GM23338 (cell line): ENCODE measurements around the gene CSPG4. TPM values are rescaled to one million over a fixed set of nuclear protein-coding genes. Genes with fewer than 3 reads are reported as not detected.

Source experiments
- ATAC-seq: fragments of 200-7000 bp; cut with Tn5 transposase; 3 replicates; pipeline ENCODE4 v1.9.1; 2020
- DNase-seq: peaks from one replicate; pipeline ENCODE4 v3.0.0-alpha.2; 2015; ENCODE audit warnings: low spot score
- H2AFZ ChIP-seq: fragments of 200-600 bp; sonication (generic); 2 replicates; pipeline ENCODE4 v1.8.0; 2016; ENCODE audit warnings: antibody characterized with exemption, mild to moderate bottlenecking, moderate library complexity
- H3F3A ChIP-seq: fragments of 200-600 bp; sonication (generic); replicated peaks from 2 replicates; pipeline ENCODE4 v1.8.0; 2017; ENCODE audit warnings: antibody characterized with exemption, mixed run types, low read depth
- H3K27ac ChIP-seq: fragments of 200-600 bp; sonication (generic); 2 replicates; pipeline ENCODE4 v1.6.1; 2016; ENCODE audit warnings: low read depth
- H3K27me3 ChIP-seq: fragments of 200-600 bp; sonication (generic); 2 replicates; pipeline ENCODE4 v1.8.0; 2016; ENCODE audit warnings: mild to moderate bottlenecking, mixed run types, moderate library complexity; ENCODE audit not compliant: insufficient read depth
- H3K36me3 ChIP-seq: fragments of 200-600 bp; sonication (generic); 2 replicates; pipeline ENCODE4 v1.8.0; 2016; ENCODE audit warnings: mild to moderate bottlenecking; ENCODE audit not compliant: insufficient read depth
- H3K4me1 ChIP-seq: fragments of 200-600 bp; sonication (generic); 2 replicates; pipeline ENCODE4 v1.8.0; 2016; ENCODE audit warnings: mild to moderate bottlenecking, moderate library complexity; ENCODE audit not compliant: insufficient read depth
- H3K4me2 ChIP-seq: fragments of 200-600 bp; sonication (generic); 2 replicates; pipeline ENCODE4 v1.7.1; 2017; ENCODE audit warnings: mixed run types
- H3K4me3 ChIP-seq: fragments of 200-600 bp; sonication (generic); 2 replicates; pipeline ENCODE4 v1.6.1; 2016; ENCODE audit warnings: mixed run types
- H3K79me2 ChIP-seq: fragments of 200-600 bp; sonication (generic); replicated peaks from 2 replicates; pipeline ENCODE4 v1.8.0; 2017; ENCODE audit warnings: mild to moderate bottlenecking; ENCODE audit not compliant: insufficient read depth
- H3K9me2 ChIP-seq: fragments of 200-600 bp; sonication (generic); 2 replicates; pipeline ENCODE4 v1.8.0; 2017; ENCODE audit not compliant: insufficient read depth
- H4K20me1 ChIP-seq: fragments of 200-600 bp; sonication (generic); replicated peaks from 2 replicates; pipeline ENCODE4 v1.8.0; 2017; ENCODE audit warnings: mild to moderate bottlenecking; ENCODE audit not compliant: insufficient read depth
- H3K27ac Mint-ChIP-seq: 2 replicates; pipeline ENCODE4 v1.8.0; 2020; ENCODE audit warnings: inconsistent platforms, mild to moderate bottlenecking, moderate library complexity, mixed read lengths
- H3K27me3 Mint-ChIP-seq: 3 replicates; pipeline ENCODE4 v1.8.0; 2022; ENCODE audit warnings: low read depth, mild to moderate bottlenecking, moderate library complexity, mixed read lengths, inconsistent platforms; ENCODE audit not compliant: insufficient read depth, poor library complexity
- H3K36me3 Mint-ChIP-seq: 3 replicates; pipeline ENCODE4 v1.8.0; 2021; ENCODE audit warnings: low read depth, mild to moderate bottlenecking, inconsistent platforms, moderate library complexity, mixed read lengths
- H3K4me1 Mint-ChIP-seq: 3 replicates; pipeline ENCODE4 v1.8.0; 2020; ENCODE audit warnings: mild to moderate bottlenecking, inconsistent platforms, mixed read lengths
- H3K4me3 Mint-ChIP-seq: 3 replicates; pipeline ENCODE4 v1.8.0; 2021; ENCODE audit warnings: moderate library complexity, mild to moderate bottlenecking, inconsistent platforms, mixed read lengths
- H3K9me3 Mint-ChIP-seq: 3 replicates; pipeline ENCODE4 v1.8.0; 2020; ENCODE audit warnings: moderate library complexity, mild to moderate bottlenecking, inconsistent platforms, mixed read lengths
- CREB1 ChIP-seq: fragments of 250-450 bp; sonication (Bioruptor Pico); IDR thresholded peaks from 2 replicates; pipeline ENCODE4 v1.5.0; 2020; ENCODE audit warnings: low read depth, mild to moderate bottlenecking, moderate library complexity
- CTCF ChIP-seq, 2 experiments: fragments of 200-600 bp in 1 of 2; sonication (generic) in 1 of 2; conservative IDR thresholded peaks; 2 replicates each; pipeline versions ENCODE4 v1.5.1 to v1.6.1; 2016 to 2017; ENCODE audit warnings: antibody characterized with exemption in 2 of 2, low read depth in 2 of 2, mild to moderate bottlenecking in 2 of 2, moderate library complexity in 1 of 2
- EZH2 ChIP-seq: fragments of 200-600 bp; sonication (generic); IDR thresholded peaks from one replicate; pipeline ENCODE4 v1.8.0; 2017; ENCODE audit warnings: antibody characterized with exemption, mild to moderate bottlenecking, low read depth; ENCODE audit not compliant: unreplicated experiment
- EZH2phosphoT487 ChIP-seq: fragments of 200-600 bp; sonication (generic); IDR thresholded peaks from one replicate; pipeline ENCODE4 v1.8.1; 2018; ENCODE audit warnings: antibody characterized with exemption; ENCODE audit not compliant: unreplicated experiment
- JUNB ChIP-seq: IDR thresholded peaks from one replicate; pipeline ENCODE4 v1.6.1; 2016; ENCODE audit warnings: antibody characterized with exemption; ENCODE audit not compliant: unreplicated experiment
- NANOG ChIP-seq: IDR thresholded peaks from 2 replicates; pipeline ENCODE4 v1.6.1; 2016; ENCODE audit warnings: antibody characterized with exemption, borderline replicate concordance
- POLR2AphosphoS5 ChIP-seq: IDR thresholded peaks from 2 replicates; pipeline ENCODE4 v1.6.1; 2016; ENCODE audit warnings: antibody characterized with exemption, low read depth
- STAT1 ChIP-seq: IDR thresholded peaks from one replicate; pipeline ENCODE4 v1.6.1; 2016; ENCODE audit warnings: antibody characterized with exemption; ENCODE audit not compliant: unreplicated experiment
- ZNF114 ChIP-seq: fragments of 250-450 bp; sonication (Bioruptor Pico); IDR thresholded peaks from 2 replicates; pipeline ENCODE4 v1.5.0; 2020; ENCODE audit warnings: mild to moderate bottlenecking, moderate library complexity
- ZNF331 ChIP-seq: fragments of 250-450 bp; sonication (Bioruptor Pico); IDR thresholded peaks from 2 replicates; pipeline ENCODE4 v1.5.0; 2020; ENCODE audit warnings: low read depth, mild to moderate bottlenecking, moderate library complexity
- ZNF462 ChIP-seq: fragments of 250-450 bp; sonication (Bioruptor Pico); IDR thresholded peaks from 2 replicates; pipeline ENCODE4 v1.5.0; 2020; ENCODE audit warnings: mild to moderate bottlenecking, moderate library complexity
- polyA plus RNA-seq: library from polyadenylated mRNA; unstranded; fragments of >200 nt; fragmentation: Nextera tagmentation; extraction: Ambion mirVana; gene quantifications from 2 replicates; pipeline ENCODE4 v1.2.1, GENCODE V29; 2016
- total RNA-seq: library from RNA; depleted of rRNA; stranded (reverse); fragments of >200 nt; shearing (Covaris generic); gene quantifications from 2 replicates; pipeline ENCODE4 v1.2.3, GENCODE V29; 2014
- TF ChIP-seq, protein P1 (sequence below): IDR thresholded peaks from one replicate; pipeline ENCODE4 v1.6.1; 2018; ENCODE audit warnings: antibody characterized with exemption; ENCODE audit not compliant: unreplicated experiment
- TF ChIP-seq, protein P2 (sequence below): IDR thresholded peaks from 2 replicates; pipeline ENCODE4 v1.6.1; 2016; ENCODE audit warnings: antibody characterized with exemption

Gene CSPG4
- total and polyA plus RNA-seq, 2 experiments from 2014 or later, result 0.27 to 4.0 TPM

GRCh38 chr15:75720297-75720696, 7.6 kb upstream of the CSPG4 start (continued):
- TF ChIP-seq ZNF462 (CRISPR knock-in tag) (no peak), JUNB (no peak), ZNF331 (no peak), CREB1 (no peak), EZH2 (no peak), EZH2phosphoT487 (no peak), ZNF114 (CRISPR knock-in tag) (no peak)

GRCh38 chr15:75718328-75718727, 5.7 kb upstream of the CSPG4 start:
- H3K4me3 ChIP-seq, result no peak overlapping the region
- peaks cover 20% of the 10 kb centered on the region for H3K27me3 Mint-ChIP-seq
- H3F3A ChIP-seq, result no peaks in the 10 kb centered on the region
- peaks cover 13% of the 10 kb centered on the region for H3K4me1 Mint-ChIP-seq
- DNase-seq (no peak), ATAC-seq (no peak)
- H4K20me1 ChIP-seq, result no peaks in the 10 kb centered on the region
- no peak overlapping the region for H3K27ac Mint-ChIP-seq
- H3K4me1 ChIP-seq, result peaks cover 2% of the 10 kb centered on the region
- no peak overlapping the region for H2AFZ ChIP-seq
- no peak overlapping the region for H3K27ac ChIP-seq
- H3K9me3 Mint-ChIP-seq, result no peaks in the 10 kb centered on the region
- no peak overlapping the region for H3K4me2 ChIP-seq
- no peak overlapping the region for H3K4me3 Mint-ChIP-seq
- H3K36me3 ChIP-seq, result no peaks in the 10 kb centered on the region
- no peaks in the 10 kb centered on the region for H3K9me2 ChIP-seq
- no peaks in the 10 kb centered on the region for H3K79me2 ChIP-seq
- peaks cover 1% of the 10 kb centered on the region for H3K27me3 ChIP-seq
- H3K36me3 Mint-ChIP-seq, result no peaks in the 10 kb centered on the region
- TF ChIP-seq NANOG (no peak), EZH2phosphoT487 (no peak), CREB1 (no peak), ZNF114 (CRISPR knock-in tag) (no peak), JUNB (no peak), POLR2AphosphoS5 (no peak), CTCF (conservative IDR thresholded peaks at IDR 0.05; ENCODE audit: low read depth in 2 of 2) (no peak), EZH2 (no peak), ZNF331 (no peak), STAT1 (no peak)
- TF ChIP-seq, protein P1, sequence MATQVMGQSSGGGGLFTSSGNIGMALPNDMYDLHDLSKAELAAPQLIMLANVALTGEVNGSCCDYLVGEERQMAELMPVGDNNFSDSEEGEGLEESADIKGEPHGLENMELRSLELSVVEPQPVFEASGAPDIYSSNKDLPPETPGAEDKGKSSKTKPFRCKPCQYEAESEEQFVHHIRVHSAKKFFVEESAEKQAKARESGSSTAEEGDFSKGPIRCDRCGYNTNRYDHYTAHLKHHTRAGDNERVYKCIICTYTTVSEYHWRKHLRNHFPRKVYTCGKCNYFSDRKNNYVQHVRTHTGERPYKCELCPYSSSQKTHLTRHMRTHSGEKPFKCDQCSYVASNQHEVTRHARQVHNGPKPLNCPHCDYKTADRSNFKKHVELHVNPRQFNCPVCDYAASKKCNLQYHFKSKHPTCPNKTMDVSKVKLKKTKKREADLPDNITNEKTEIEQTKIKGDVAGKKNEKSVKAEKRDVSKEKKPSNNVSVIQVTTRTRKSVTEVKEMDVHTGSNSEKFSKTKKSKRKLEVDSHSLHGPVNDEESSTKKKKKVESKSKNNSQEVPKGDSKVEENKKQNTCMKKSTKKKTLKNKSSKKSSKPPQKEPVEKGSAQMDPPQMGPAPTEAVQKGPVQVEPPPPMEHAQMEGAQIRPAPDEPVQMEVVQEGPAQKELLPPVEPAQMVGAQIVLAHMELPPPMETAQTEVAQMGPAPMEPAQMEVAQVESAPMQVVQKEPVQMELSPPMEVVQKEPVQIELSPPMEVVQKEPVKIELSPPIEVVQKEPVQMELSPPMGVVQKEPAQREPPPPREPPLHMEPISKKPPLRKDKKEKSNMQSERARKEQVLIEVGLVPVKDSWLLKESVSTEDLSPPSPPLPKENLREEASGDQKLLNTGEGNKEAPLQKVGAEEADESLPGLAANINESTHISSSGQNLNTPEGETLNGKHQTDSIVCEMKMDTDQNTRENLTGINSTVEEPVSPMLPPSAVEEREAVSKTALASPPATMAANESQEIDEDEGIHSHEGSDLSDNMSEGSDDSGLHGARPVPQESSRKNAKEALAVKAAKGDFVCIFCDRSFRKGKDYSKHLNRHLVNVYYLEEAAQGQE, result no peak
- TF ChIP-seq, protein P2, sequence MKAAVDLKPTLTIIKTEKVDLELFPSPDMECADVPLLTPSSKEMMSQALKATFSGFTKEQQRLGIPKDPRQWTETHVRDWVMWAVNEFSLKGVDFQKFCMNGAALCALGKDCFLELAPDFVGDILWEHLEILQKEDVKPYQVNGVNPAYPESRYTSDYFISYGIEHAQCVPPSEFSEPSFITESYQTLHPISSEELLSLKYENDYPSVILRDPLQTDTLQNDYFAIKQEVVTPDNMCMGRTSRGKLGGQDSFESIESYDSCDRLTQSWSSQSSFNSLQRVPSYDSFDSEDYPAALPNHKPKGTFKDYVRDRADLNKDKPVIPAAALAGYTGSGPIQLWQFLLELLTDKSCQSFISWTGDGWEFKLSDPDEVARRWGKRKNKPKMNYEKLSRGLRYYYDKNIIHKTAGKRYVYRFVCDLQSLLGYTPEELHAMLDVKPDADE, result no peak
